ENCODE results near the gene EMILIN1.
"Not testable (repeated sequence)": the region's sequence is repeated elsewhere in the genome, so short reads cannot be mapped to it uniquely, and the experiment has no call there.

Gene EMILIN1

GRCh38 chr2:27054721-27055120, 23.7 kb upstream of the EMILIN1 start:
- DNase-seq (ENCODE audit: low spot score) = no peak

- DNase-seq (ENCODE audit: low spot score) = no peak
Observed at GRCh38 chr2:27057184-27057583, 21.2 kb upstream of the EMILIN1 start.

- no peak for DNase-seq (ENCODE audit: low spot score)
Observed at GRCh38 chr2:27058210-27058609, 20.2 kb upstream of the EMILIN1 start.

GRCh38 chr2:27059141-27059820, 19.1 kb upstream of the EMILIN1 start:
- DNase-seq (ENCODE audit: low spot score) = no peak

- DNase-seq (ENCODE audit: low spot score) = no peak
Observed at GRCh38 chr2:27060323-27060722, 18.1 kb upstream of the EMILIN1 start.

- DNase-seq (ENCODE audit: low spot score) = no peak
Observed at GRCh38 chr2:27065128-27065527, 13.3 kb upstream of the EMILIN1 start.

GRCh38 chr2:27067385-27067784, 11.0 kb upstream of the EMILIN1 start:
- DNase-seq (ENCODE audit: low spot score) = no peak

- no peak for DNase-seq (ENCODE audit: low spot score)
Observed at GRCh38 chr2:27069436-27069835, 9.0 kb upstream of the EMILIN1 start.

- DNase-seq (ENCODE audit: low spot score) = no peak
Observed at GRCh38 chr2:27069961-27070618, 8.3 kb upstream of the EMILIN1 start.

GRCh38 chr2:27070653-27071276, 7.7 kb upstream of the EMILIN1 start:
- no peak for DNase-seq (ENCODE audit: low spot score)

- peak; percentile 93 for DNase-seq (ENCODE audit: low spot score)
Observed at GRCh38 chr2:27071277-27071989, 7.0 kb upstream of the EMILIN1 start, which contains the start of gene OST4. TSS of gene OST4 (minus strand) at chr2:27071654.

GRCh38 chr2:27071990-27072830, 6.2 kb upstream of the EMILIN1 start:
- no peak for DNase-seq (ENCODE audit: low spot score)

- DNase-seq (ENCODE audit: low spot score) = no peak
Observed at GRCh38 chr2:27072920-27073319, 5.5 kb upstream of the EMILIN1 start.

GRCh38 chr2:27073782-27074181, 4.6 kb upstream of the EMILIN1 start:
- DNase-seq (ENCODE audit: low spot score) = no peak

- DNase-seq (ENCODE audit: low spot score) = no peak
Observed at GRCh38 chr2:27074738-27075565, 3.5 kb upstream of the EMILIN1 start.

GRCh38 chr2:27075566-27075871, 2.9 kb upstream of the EMILIN1 start:
- DNase-seq (ENCODE audit: low spot score) = not testable (repeated sequence)

- no peak for DNase-seq (ENCODE audit: low spot score)
Observed at GRCh38 chr2:27076323-27076722, 2.1 kb upstream of the EMILIN1 start.

GRCh38 chr2:27077231-27077630, 1.2 kb upstream of the EMILIN1 start:
- DNase-seq (ENCODE audit: low spot score) = no peak

GRCh38 chr2:27079233-27080139, 1.1 kb downstream of the EMILIN1 start:
- DNase-seq (ENCODE audit: low spot score) = no peak

- no peak for DNase-seq (ENCODE audit: low spot score)
Observed at GRCh38 chr2:27080140-27080469, 1.7 kb downstream of the EMILIN1 start.

Data from HuH-7 (cell line).